ENCODE results near the gene CACNA1H. TPM values are rescaled to one million over a fixed set of nuclear protein-coding genes. Genes with fewer than 3 reads are reported as not detected.
A peak's percentile ranks its signal among the peaks of the same experiment; 100 is the strongest.

The CACNA1H gene
- total RNA-seq, 1 experiment from 2014 or later, result not detected

- DNase-seq (ENCODE audit: low read depth), result no peak
Measured at GRCh38 chr16:1141716-1142115, 11.2 kb upstream of the CACNA1H start.

- no peak for DNase-seq (ENCODE audit: low read depth)
Measured at GRCh38 chr16:1142911-1143310, 10.0 kb upstream of the CACNA1H start.

GRCh38 chr16:1143761-1144450 lies 9.0 kb upstream of the CACNA1H start:
- DNase-seq (ENCODE audit: low read depth), result no peak

- no peak for DNase-seq (ENCODE audit: low read depth)
Measured at GRCh38 chr16:1144476-1145382, 8.2 kb upstream of the CACNA1H start.

- DNase-seq (ENCODE audit: low read depth), result no peak
Measured at GRCh38 chr16:1145383-1146100, 7.4 kb upstream of the CACNA1H start.

- DNase-seq (ENCODE audit: low read depth), result no peak
Measured at GRCh38 chr16:1146409-1146808, 6.5 kb upstream of the CACNA1H start.

GRCh38 chr16:1147027-1147426 lies 5.9 kb upstream of the CACNA1H start:
- DNase-seq (ENCODE audit: low read depth), result no peak

GRCh38 chr16:1149101-1149636 lies 3.7 kb upstream of the CACNA1H start:
- DNase-seq (ENCODE audit: low read depth), result no peak

GRCh38 chr16:1150511-1150982 lies 2.4 kb upstream of the CACNA1H start:
- DNase-seq (ENCODE audit: low read depth), result peak; percentile 67

GRCh38 chr16:1151424-1152122 lies 1.3 kb upstream of the CACNA1H start:
- DNase-seq (ENCODE audit: low read depth), result no peak

- no peak for DNase-seq (ENCODE audit: low read depth)
Measured at GRCh38 chr16:1152123-1152638, 725 bp upstream of the CACNA1H start.

- DNase-seq (ENCODE audit: low read depth), result no peak
Measured at GRCh38 chr16:1153480-1154160, 714 bp downstream of the CACNA1H start.

- no peak for DNase-seq (ENCODE audit: low read depth)
Measured at GRCh38 chr16:1154291-1154886, 1.5 kb downstream of the CACNA1H start.

- DNase-seq (ENCODE audit: low read depth), result no peak
Measured at GRCh38 chr16:1154887-1155331, 2.0 kb downstream of the CACNA1H start.

- no peak for DNase-seq (ENCODE audit: low read depth)
Measured at GRCh38 chr16:1155353-1156054, 2.6 kb downstream of the CACNA1H start.

- no peak for DNase-seq (ENCODE audit: low read depth)
Measured at GRCh38 chr16:1156055-1156982, 3.4 kb downstream of the CACNA1H start.

- DNase-seq (ENCODE audit: low read depth), result no peak
Measured at GRCh38 chr16:1156983-1157638, 4.2 kb downstream of the CACNA1H start.

Measured in LHCN-M2 (cell line).